Hepatocyte (in vitro differentiated cells): ENCODE results near the gene FXYD6.

Experiments used
- EZH2 ChIP-seq: fragments of 200-600 bp; sonication (generic); IDR thresholded peaks from 2 replicates; pipeline ENCODE4 v1.6.1; 2016; ENCODE audit warnings: antibody characterized with exemption, mild to moderate bottlenecking, borderline replicate concordance
- EZH2phosphoT487 ChIP-seq: fragments of 200-600 bp; sonication (generic); IDR thresholded peaks from one replicate; pipeline ENCODE4 v1.6.1; 2018; ENCODE audit warnings: antibody characterized with exemption, mild to moderate bottlenecking, low read depth, moderate library complexity; ENCODE audit not compliant: unreplicated experiment, severe bottlenecking
- TF ChIP-seq, protein P1 (sequence below): fragments of 200-600 bp; sonication (generic); IDR thresholded peaks from 2 replicates; pipeline ENCODE4 v1.5.1; 2016; ENCODE audit warnings: antibody characterized with exemption, mild to moderate bottlenecking; ENCODE audit not compliant: poor library complexity

GRCh38 chr11:117857734-117858414 is 18.6 kb downstream of the FXYD6 start:
- no peak for TF ChIP-seq EZH2
- TF ChIP-seq, protein P1, sequence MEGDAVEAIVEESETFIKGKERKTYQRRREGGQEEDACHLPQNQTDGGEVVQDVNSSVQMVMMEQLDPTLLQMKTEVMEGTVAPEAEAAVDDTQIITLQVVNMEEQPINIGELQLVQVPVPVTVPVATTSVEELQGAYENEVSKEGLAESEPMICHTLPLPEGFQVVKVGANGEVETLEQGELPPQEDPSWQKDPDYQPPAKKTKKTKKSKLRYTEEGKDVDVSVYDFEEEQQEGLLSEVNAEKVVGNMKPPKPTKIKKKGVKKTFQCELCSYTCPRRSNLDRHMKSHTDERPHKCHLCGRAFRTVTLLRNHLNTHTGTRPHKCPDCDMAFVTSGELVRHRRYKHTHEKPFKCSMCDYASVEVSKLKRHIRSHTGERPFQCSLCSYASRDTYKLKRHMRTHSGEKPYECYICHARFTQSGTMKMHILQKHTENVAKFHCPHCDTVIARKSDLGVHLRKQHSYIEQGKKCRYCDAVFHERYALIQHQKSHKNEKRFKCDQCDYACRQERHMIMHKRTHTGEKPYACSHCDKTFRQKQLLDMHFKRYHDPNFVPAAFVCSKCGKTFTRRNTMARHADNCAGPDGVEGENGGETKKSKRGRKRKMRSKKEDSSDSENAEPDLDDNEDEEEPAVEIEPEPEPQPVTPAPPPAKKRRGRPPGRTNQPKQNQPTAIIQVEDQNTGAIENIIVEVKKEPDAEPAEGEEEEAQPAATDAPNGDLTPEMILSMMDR = no peak
- TF ChIP-seq EZH2phosphoT487 = no peak
